Stimulated activated CD4-positive, alpha-beta T cell treated with anti-CD3 and anti-CD28 coated beads, TNF-alpha, amount 100 ng/mL, for 4 hours (primary cell): ENCODE data around the gene OXLD1.

Experiments used
- DNase-seq, 3 experiments: peaks; one replicate each; pipeline ENCODE4 v3.0.0-alpha.2; 2020; ENCODE audit warnings: low read depth in 3 of 3

Gene OXLD1

GRCh38 chr17:81666342-81667191 is at the start of gene OXLD1, which contains the start of gene CCDC137:
Gene OXLD1, minus strand, starts transcription at chr17:81666605. Its CDS starts 28 bp downstream, at chr17:81666577.
Gene CCDC137, plus strand, starts transcription at chr17:81666737. Its CDS starts 30 bp downstream, at chr17:81666767.
- DNase-seq, result peak; percentile 81 to 82 (median 82)

GRCh38 chr17:81715107-81715871 is 48.9 kb upstream of the OXLD1 start:
- DNase-seq, result no peak

GRCh38 chr17:81714412-81715106 is 48.2 kb upstream of the OXLD1 start:
- DNase-seq, result no peak

GRCh38 chr17:81713556-81714411 is 47.4 kb upstream of the OXLD1 start:
- DNase-seq, result no peak

GRCh38 chr17:81713004-81713555 is 46.7 kb upstream of the OXLD1 start:
- DNase-seq, result no peak

GRCh38 chr17:81712468-81713003 is 46.1 kb upstream of the OXLD1 start:
- no peak for DNase-seq

GRCh38 chr17:81711814-81712467 is 45.5 kb upstream of the OXLD1 start, which contains the start of gene SLC25A10:
Gene SLC25A10, plus strand, starts transcription at chr17:81712284. Its CDS starts 143 bp downstream, at chr17:81712427.
- peak; percentile 62 to 81 (median 67) for DNase-seq

GRCh38 chr17:81710514-81711308 is 44.3 kb upstream of the OXLD1 start:
- peak in 1 of 3 experiments; percentile 13 for DNase-seq

GRCh38 chr17:81708739-81709185 is 42.4 kb upstream of the OXLD1 start:
- no peak for DNase-seq

GRCh38 chr17:81707725-81708646 is 41.6 kb upstream of the OXLD1 start:
- no peak for DNase-seq

GRCh38 chr17:81706757-81707624 is 40.6 kb upstream of the OXLD1 start:
- no peak for DNase-seq

- no peak for DNase-seq
Observed at GRCh38 chr17:81706232-81706611, 39.8 kb upstream of the OXLD1 start.

- DNase-seq, result no peak
Observed at GRCh38 chr17:81705518-81706231, 39.3 kb upstream of the OXLD1 start.

GRCh38 chr17:81703747-81704654 is 37.6 kb upstream of the OXLD1 start:
- DNase-seq, result no peak
